AG04449 (cell line): ENCODE results near the gene PSME4.
"Not testable (repeated sequence)": the region's sequence is repeated elsewhere in the genome, so short reads cannot be mapped to it uniquely, and the experiment has no call there.

ENCODE experiments used
- CTCF ChIA-PET: fragments of 350-600 bp; formaldehyde crosslinking; extraction: SDS; loops from one replicate; lab custom pipeline; 2021; ENCODE audit warnings: antibody characterized with exemption; lab: Yijun Ruan, JAX
- POLR2A ChIA-PET: fragments of 400-600, 350-600 bp; formaldehyde crosslinking; extraction: SDS; loops from one replicate; lab custom pipeline; 2020; ENCODE audit warnings: antibody characterized with exemption, inconsistent platforms; lab: Yijun Ruan, JAX
- DNase-seq: peaks from one replicate; pipeline ENCODE4 v3.0.0-alpha.2; 2010; ENCODE audit warnings: low read depth, low spot score
- H3K4me3 ChIP-seq: 2 replicates; pipeline ENCODE4 v1.5.1; 2011; ENCODE audit warnings: low read depth, mild to moderate bottlenecking, control low read depth, low read length
- CTCF ChIP-seq: IDR thresholded peaks from one replicate; pipeline ENCODE4 v1.5.1; 2011; ENCODE audit warnings: mild to moderate bottlenecking, moderate library complexity, low read length, control low read depth, inconsistent platforms; ENCODE audit not compliant: insufficient read depth; ENCODE audit errors: missing control alignments

PSME4 gene

GRCh38 chr2:53938904-53939303 is 31.9 kb downstream of the PSME4 start:
- H3K4me3 ChIP-seq = no peak overlapping the region
- TF ChIP-seq CTCF = no peak
- DNase-seq = no peak
- POLR2A ChIA-PET = no interaction called here
- CTCF ChIA-PET = no interaction called here

- CTCF ChIA-PET = interaction anchor here (1.5 kb wide), 1 partner anchor 15 kb away, joined by 3 read pairs; no protein-coding TSS in a partner anchor
These were observed 37.5 kb downstream of the PSME4 start for GRCh38 chr2:53933329-53933728.

GRCh38 chr2:53926321-53926720 is 44.5 kb downstream of the PSME4 start:
- CTCF ChIA-PET = interaction anchor here (1.6 kb wide), 1 partner anchor 9 kb away, joined by 4 read pairs; no protein-coding TSS in a partner anchor
- H3K4me3 ChIP-seq, DNase-seq, POLR2A ChIA-PET: not testable (repeated sequence)

More at GRCh38 chr2:53933329-53933728, 37.5 kb downstream of the PSME4 start:
- H3K4me3 ChIP-seq = no peak overlapping the region
- no peak for DNase-seq
- POLR2A ChIA-PET = no interaction called here
- no peak for TF ChIP-seq CTCF

- TF ChIP-seq CTCF = no peak
- CTCF ChIA-PET = interaction anchor here (1.5 to 1.7 kb wide), 2 partner anchors 11 to 791 kb away, joined by 3 to 4 read pairs; no protein-coding TSS in a partner anchor
- H3K4me3 ChIP-seq = no peak overlapping the region
- no peak for DNase-seq
- POLR2A ChIA-PET = no interaction called here
These were observed 57.1 kb downstream of the PSME4 start for GRCh38 chr2:53913721-53914120.

- DNase-seq = no peak
- no peak for TF ChIP-seq CTCF
- ChIA-PET CTCF (no interaction called here), POLR2A (no interaction called here)
- no peak overlapping the region for H3K4me3 ChIP-seq
These were observed 59.2 kb downstream of the PSME4 start for GRCh38 chr2:53911434-53912189.

GRCh38 chr2:53907582-53907981 is 63.2 kb downstream of the PSME4 start:
- no peak for TF ChIP-seq CTCF
- ChIA-PET CTCF (no interaction called here), POLR2A (no interaction called here)
- no peak for DNase-seq
- no peak overlapping the region for H3K4me3 ChIP-seq

GRCh38 chr2:53905396-53905795 is 65.4 kb downstream of the PSME4 start:
- POLR2A ChIA-PET = no interaction called here
- CTCF ChIA-PET = no interaction called here
- H3K4me3 ChIP-seq = no peak overlapping the region
- DNase-seq = no peak
- TF ChIP-seq CTCF = no peak
